Keratinocyte (primary cell): ENCODE measurements around the gene POLR2J3.
"Not testable (repeated sequence)": the region's sequence is repeated elsewhere in the genome, so short reads cannot be mapped to it uniquely, and the experiment has no call there.

Experiments used
- EZH2 ChIP-seq: IDR thresholded peaks from one replicate; pipeline ENCODE4 v1.6.1; 2012; ENCODE audit warnings: inconsistent platforms, mild to moderate bottlenecking, low read length, moderate library complexity
- TF ChIP-seq, protein P1 (sequence below), 3 experiments: IDR thresholded peaks in 1 of 3; conservative IDR thresholded peaks in 1 of 3; optimal IDR thresholded peaks in 1 of 3; 2 replicates in 2 of 3; 3 replicates in 1 of 3; pipeline versions ENCODE3 to v1.5.1; 2011; ENCODE audit warnings: low read length in 3 of 3, mild to moderate bottlenecking in 3 of 3, moderate library complexity in 2 of 3, control low read depth in 1 of 3, inconsistent platforms in 1 of 3; ENCODE audit not compliant: insufficient read depth in 2 of 3; ENCODE audit errors: extremely low read depth in 1 of 3

- TF ChIP-seq, protein P1, sequence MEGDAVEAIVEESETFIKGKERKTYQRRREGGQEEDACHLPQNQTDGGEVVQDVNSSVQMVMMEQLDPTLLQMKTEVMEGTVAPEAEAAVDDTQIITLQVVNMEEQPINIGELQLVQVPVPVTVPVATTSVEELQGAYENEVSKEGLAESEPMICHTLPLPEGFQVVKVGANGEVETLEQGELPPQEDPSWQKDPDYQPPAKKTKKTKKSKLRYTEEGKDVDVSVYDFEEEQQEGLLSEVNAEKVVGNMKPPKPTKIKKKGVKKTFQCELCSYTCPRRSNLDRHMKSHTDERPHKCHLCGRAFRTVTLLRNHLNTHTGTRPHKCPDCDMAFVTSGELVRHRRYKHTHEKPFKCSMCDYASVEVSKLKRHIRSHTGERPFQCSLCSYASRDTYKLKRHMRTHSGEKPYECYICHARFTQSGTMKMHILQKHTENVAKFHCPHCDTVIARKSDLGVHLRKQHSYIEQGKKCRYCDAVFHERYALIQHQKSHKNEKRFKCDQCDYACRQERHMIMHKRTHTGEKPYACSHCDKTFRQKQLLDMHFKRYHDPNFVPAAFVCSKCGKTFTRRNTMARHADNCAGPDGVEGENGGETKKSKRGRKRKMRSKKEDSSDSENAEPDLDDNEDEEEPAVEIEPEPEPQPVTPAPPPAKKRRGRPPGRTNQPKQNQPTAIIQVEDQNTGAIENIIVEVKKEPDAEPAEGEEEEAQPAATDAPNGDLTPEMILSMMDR (optimal IDR thresholded peaks at IDR 0.05 in 1 of 3, IDR thresholded peaks at IDR 0.05 in 1 of 3, conservative IDR thresholded peaks at IDR 0.05 in 1 of 3; ENCODE audit: extremely low read depth in 1 of 3, insufficient read depth in 2 of 3, low read length in 3 of 3), result not testable (repeated sequence)
- TF ChIP-seq EZH2, result not testable (repeated sequence)
Observed at GRCh38 chr7:102544372-102544771, 28.0 kb downstream of the POLR2J3 start.
